ENCODE results near the gene SYNJ2. TPM values are rescaled to one million over a fixed set of nuclear protein-coding genes. Genes with fewer than 3 reads are reported as not detected.

Gene SYNJ2
- total RNA-seq, 1 experiment from 2014 or later = 24.5 TPM

DNA sequence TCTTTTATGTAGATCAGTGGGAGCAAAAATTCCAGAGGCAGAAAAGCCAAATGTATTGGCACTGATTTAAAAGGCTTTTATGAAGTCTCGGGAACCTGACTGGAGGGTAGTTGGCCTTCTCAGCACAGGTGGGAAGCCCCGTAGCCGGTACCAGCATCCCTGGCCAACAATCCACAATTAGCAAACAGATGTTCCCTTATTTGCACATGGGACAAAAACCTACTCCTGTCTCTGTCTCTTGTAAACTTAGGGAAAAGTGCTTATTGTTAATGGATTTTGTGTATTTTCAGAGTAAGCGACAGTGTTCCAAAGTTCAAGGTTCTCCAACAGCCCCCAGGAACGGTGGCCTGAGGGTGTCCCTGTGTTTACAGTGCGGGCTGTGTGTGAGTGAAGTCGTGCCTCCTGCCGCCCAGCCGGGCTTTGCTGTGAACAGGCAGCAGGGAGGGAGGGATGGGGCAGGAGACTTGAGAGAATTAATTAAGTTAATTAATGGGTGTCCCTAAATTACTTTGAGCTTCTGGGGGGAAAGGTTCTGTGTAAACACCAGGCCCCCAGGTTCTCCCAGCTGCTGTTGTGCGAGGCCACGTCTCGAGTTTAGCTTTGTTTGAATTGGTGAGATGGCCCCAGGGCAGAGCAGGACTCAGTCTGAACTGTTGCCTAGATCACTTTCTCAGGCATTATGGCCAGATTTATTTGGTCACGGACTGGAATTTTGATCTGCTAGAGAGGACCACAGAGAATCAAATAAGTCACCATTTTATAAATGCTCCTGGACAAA, 3.9 kb downstream of the SYNJ2 start:
- WGBS (ENCODE audit: extremely low coverage, insufficient read length, low lambda C conversion rate) = no CpG with 5 or more reads among the region's 13 CpGs
- H3K9ac ChIP-seq (ENCODE audit: extremely low read depth, insufficient read length, low read length) = no peak overlapping the region

More for the DNA sequence above, 3.9 kb downstream of the SYNJ2 start:
- H3T11ph ChIP-seq (ENCODE audit: low read length) = no peak overlapping the region
- H3K27ac Mint-ChIP-seq = peak overlapping the region; percentile 49 to 97 (median 78); a peak in 6 of 7 replicates
- H3K27me3 Mint-ChIP-seq (ENCODE audit: low read depth) = peaks cover 7% of the 10 kb centered on the region
- H3K36me3 Mint-ChIP-seq (ENCODE audit: insufficient read depth in 1 of 3, low read depth in 3 of 3) = no peaks in the 10 kb centered on the region; a peak in 1 of 7 replicates
- no peak for DNase-seq
- no peak overlapping the region for H3K4ac ChIP-seq (ENCODE audit: low read depth, low read length)
- no peak overlapping the region for H2BK5ac ChIP-seq (ENCODE audit: insufficient read length, low read length)
- no peak overlapping the region for H4K5ac ChIP-seq (ENCODE audit: insufficient read length, low read depth, low read length)
- H3K4me2 ChIP-seq (ENCODE audit: insufficient read depth, insufficient read length, low read length) = no peak overlapping the region
- H3K14ac ChIP-seq (ENCODE audit: insufficient read depth, low read length) = 0 out of 2 replicates have a peak overlapping the region, but pooled peaks have one; percentile 1
- no peaks in the 10 kb centered on the region; the same call in 1 of the 2 replicates for H3K27me3 ChIP-seq (ENCODE audit: insufficient read depth, low read length)
- no peak overlapping the region for H2AFZ ChIP-seq (ENCODE audit: low read length)
- H3K23ac ChIP-seq (ENCODE audit: insufficient read length, low read depth, low read length) = no peak overlapping the region
- H3K56ac ChIP-seq (ENCODE audit: insufficient read length, low read depth, low read length) = no peak overlapping the region
- TF ChIP-seq CTCF (conservative IDR thresholded peaks at IDR 0.05) = no peak
- no peak overlapping the region; a peak in 1 of 5 replicates for H3K4me3 Mint-ChIP-seq
- H3K23me2 ChIP-seq (ENCODE audit: insufficient read length, low read depth, low read length, poor library complexity, severe bottlenecking) = peaks cover 11% of the 10 kb centered on the region
- no peak overlapping the region for H2AK5ac ChIP-seq (ENCODE audit: insufficient read length, low read length)
- H2BK12ac ChIP-seq (ENCODE audit: insufficient read length, low read depth, low read length) = no peak overlapping the region
- peaks cover 15% of the 10 kb centered on the region for H3K79me2 ChIP-seq (ENCODE audit: insufficient read depth, low read length)
- no peak overlapping the region for H2BK120ac ChIP-seq (ENCODE audit: low read depth, low read length, poor library complexity, severe bottlenecking)
- H2BK20ac ChIP-seq (ENCODE audit: low read depth, low read length, poor library complexity, severe bottlenecking) = no peak overlapping the region
- H3K27ac ChIP-seq (ENCODE audit: insufficient read length, low read depth, low read length) = no peak overlapping the region
- no peak overlapping the region for H4K8ac ChIP-seq (replicated peaks; ENCODE audit: insufficient read length, low read depth, low read length)
- H3K79me1 ChIP-seq (ENCODE audit: insufficient read depth, low read depth, low read length, poor library complexity, severe bottlenecking) = no peaks in the 10 kb centered on the region
- no peak overlapping the region for H3K18ac ChIP-seq (ENCODE audit: insufficient read length, low read depth, low read length)
- H4K91ac ChIP-seq (ENCODE audit: insufficient read length, low read depth, low read length) = no peak overlapping the region
- peaks cover 40 to 54% of the 10 kb centered on the region in 2 experiments for H3K4me1 Mint-ChIP-seq
- H4K20me1 ChIP-seq (ENCODE audit: control insufficient read depth, insufficient read depth, insufficient read length) = no peaks in the 10 kb centered on the region
- no peaks in the 10 kb centered on the region for H3K9me3 Mint-ChIP-seq
- H3K9me3 ChIP-seq (ENCODE audit: control insufficient read depth, low read depth, low read length) = no peaks in the 10 kb centered on the region
- H3K4me1 ChIP-seq (ENCODE audit: insufficient read depth, low read length) = peaks cover 10% of the 10 kb centered on the region
- H2BK15ac ChIP-seq (ENCODE audit: low read depth, low read length) = no peak overlapping the region
